Inferior parietal cortex (tissue), 1 donor: ENCODE data around the gene OAS3.
"Not testable (repeated sequence)": the region's sequence is repeated elsewhere in the genome, so short reads cannot be mapped to it uniquely, and the experiment has no call there.

Source experiments
- DNase-seq: peaks from one replicate; pipeline ENCODE4 v3.0.0-alpha.2; 2016; ENCODE audit errors: extremely low spot score

OAS3 gene

DNA sequence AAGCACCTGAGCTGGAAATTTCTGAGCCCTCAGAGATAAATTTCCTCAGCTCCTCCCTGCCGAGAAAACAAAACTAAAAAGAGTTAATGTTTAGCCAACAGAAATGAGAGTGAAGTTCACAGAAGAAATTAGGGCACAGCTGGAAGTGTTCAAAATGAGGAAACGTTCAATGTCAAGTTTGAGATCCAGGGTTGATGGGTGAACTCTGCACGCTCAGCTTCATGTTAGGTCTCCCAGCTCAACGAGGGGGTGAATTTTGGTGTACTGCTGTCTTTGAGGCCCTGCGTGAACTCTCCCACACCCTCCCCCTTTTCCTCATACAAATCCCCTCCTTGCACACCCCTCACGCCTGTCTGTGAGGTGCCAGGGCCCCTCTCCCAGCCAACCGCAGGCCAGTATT is 13.3 kb upstream of the OAS3 start:
- DNase-seq, result no peak

DNA sequence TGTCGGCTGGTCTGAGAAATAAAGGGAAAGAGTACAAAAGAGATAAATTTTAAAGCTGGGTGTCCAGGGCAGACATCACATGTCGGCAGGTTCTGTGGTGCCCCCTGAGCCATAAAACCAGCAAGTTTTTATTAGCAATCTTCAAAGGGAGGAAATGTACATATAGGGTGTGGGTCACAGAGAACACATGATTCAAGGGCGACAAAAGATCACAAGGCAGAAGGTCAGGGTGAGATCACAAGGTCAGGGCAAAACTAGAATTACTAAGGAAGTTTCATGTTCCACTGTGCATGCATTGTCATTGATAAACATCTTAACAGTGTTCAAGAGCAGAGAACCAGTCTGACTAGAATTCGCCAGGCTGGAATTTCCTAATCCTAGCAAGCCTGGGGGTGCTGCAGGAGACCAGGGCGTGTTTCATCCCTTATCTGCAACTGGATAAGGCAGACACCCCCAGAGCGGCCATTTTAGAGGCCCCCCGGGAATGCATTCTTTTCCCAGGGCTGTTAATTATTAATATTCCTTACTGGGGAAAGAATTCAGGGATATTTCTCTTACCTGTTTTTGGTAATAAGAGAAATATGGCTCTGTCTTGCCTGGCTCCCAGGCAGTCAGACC is 11.7 kb upstream of the OAS3 start:
- DNase-seq, result not testable (repeated sequence)

- DNase-seq, result no peak
Measured at GRCh38 chr12:112927475-112927874, 10.8 kb upstream of the OAS3 start.

- no peak for DNase-seq
Measured at GRCh38 chr12:112927925-112928324, 10.3 kb upstream of the OAS3 start.

DNA sequence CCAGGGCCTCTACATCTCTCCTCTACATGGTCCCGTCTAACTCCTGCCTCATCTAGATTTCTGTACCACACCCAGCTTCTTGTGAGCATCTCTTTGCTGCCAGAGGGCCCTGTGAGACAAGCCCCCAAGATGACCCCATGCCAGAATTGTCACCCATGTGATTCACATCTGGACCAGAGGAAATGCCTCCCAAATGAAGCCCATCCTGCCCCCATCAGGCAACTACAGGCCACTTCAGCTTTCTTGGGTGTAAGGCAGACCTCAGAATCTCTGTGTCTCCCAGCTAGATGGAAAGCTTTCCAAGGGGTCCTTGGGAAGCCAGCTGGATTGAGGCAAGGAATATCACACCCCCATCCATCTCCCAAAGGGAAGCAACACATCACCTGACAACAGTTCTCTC is 9.3 kb upstream of the OAS3 start:
- no peak for DNase-seq

DNA sequence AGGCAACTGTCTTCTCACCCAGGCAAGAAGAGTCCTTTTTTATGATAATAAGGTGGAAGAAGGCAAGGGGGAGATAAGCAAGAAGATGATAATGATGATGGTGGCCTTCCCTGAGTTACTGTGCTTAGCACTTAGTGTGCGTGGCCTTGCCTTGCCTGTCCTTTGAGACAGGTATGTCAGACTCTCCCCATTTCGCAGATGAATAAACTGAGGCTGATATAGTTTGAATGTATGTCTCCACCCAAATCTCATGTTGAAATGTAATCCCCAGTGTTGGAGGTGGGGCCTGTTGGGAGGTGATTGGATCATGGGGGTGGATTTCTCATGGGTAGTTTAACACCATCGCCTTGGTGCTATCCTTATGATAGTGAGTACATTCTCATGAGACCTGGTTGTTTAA is 8.6 kb upstream of the OAS3 start:
- no peak for DNase-seq

DNA sequence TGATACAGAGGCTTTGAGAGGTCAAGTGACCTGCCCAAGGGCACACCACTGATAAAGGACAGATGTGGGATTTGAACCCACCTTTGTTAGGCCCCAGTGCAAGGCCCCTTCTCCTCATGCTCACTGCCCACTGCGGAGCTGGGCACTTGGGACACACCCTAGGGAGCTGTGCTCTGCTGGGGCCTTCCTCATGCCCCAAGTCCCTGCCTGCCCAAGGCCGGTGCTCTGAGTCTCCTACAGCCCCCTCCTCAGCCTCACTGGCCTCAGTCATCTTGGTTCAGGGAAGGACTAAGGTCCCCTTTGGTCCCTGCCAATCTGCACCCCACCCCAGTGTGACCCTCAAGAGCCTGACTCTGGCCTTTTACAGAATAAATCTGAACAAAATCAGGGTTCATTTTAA is 7.9 kb upstream of the OAS3 start:
- no peak for DNase-seq

DNA sequence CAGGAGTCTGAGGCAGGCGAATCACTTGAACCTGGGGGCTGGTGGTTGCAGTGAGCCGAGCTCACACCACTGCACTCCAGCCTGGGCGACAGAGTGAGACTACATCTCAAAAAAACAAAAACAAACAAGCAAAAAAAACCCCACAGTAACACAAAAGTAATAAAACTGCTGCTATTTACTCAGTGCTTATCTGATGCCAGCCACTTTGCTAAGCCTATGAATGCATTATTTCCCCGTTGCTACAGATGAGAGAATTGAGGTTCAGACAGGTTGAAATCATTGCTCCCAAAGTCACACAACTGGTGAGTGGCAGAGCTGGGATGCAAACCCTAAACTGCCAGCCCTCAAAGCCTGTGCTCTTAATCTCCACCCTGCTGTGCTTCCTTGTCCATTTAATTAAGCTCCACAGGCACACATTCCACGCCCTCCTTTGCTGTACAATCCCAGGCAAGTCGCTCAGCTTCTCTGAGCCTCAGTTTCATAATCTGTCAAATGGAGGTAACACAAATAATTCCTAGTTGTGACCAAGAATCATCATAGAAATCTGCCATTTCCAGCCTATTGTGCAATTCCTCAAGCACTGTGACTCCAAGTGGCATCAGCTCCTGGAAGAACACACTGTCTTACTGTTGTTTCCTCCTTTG is 5.7 kb upstream of the OAS3 start:
- no peak for DNase-seq

DNA sequence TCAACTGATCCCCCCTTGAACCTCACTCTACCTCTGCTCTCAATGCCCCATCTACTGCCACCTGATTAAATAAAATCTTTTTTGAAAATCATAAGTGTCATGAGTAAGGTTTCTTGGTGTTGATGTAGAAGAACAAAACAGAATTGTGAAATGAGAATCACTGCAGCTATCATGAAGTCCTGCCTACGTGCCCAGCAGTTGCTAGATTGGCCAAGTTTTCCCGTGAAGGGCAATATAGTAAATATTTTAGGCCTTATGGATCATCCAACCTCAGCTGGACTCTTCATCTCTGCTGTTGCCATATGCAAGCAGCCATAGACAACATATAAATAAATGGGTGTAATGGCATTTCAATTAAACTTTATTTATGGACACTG is 5.2 kb upstream of the OAS3 start:
- no peak for DNase-seq

DNA sequence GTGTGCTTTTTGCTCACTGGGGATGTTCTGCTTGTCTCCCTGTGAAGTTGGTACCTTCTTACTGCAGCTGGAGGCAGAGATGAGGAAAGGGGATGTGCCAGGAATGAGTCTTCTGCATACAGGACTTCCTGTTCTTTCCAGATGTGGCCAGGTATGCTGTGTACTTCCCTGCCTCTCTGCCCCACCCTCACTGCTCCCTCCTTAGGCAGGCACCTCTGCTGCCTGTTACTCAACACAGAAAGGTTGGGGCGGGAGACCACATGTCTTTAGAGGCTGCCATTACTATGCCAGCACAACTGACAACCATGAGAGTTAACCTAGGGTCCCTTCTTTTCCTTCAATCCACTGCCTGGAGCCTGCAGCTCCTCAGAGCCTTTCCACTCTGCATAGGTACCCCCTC is 2.0 kb upstream of the OAS3 start:
- DNase-seq, result no peak

DNA sequence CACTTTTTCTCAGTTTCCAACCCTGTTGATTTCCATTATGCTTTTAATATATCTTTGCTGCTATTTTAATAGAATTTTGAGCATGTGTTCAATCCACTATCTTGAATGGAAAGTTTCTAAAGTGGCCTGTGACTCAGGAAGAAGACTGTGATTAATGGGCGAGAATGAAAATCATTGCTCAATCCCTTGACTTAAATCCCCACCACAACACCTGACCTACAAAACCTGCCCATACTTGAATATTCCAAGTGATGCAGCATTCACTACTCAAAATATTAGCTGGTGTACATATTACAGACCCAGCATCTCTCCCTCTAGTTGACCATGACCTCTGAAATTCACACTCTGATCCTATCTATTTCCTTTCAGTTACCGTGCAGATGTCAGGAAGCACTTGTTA is 1.3 kb upstream of the OAS3 start:
- DNase-seq, result no peak

DNA sequence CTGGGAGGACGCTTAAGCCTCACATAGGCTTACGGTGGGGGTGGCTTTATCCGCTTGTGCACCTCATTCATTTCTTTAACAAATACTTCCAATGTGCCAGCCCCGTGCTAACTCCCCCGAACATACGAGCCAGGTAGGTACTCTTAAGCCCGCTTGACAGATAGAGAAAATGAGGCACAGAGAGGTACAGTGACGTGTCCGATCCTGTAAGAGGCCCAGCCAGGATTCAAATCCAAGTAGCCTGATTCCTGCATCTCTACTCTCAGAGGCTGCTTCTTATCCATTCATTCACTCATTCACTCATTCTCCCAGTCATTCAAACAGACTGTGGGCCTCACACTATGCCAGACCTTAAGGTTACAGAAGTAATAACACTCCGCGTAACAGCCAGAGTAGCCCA is 477 bp downstream of the OAS3 start:
- DNase-seq, result no peak

GRCh38 chr12:112939761-112940381 is 1.6 kb downstream of the OAS3 start:
- DNase-seq, result no peak

- DNase-seq, result no peak
Measured at GRCh38 chr12:112941528-112942335, 3.5 kb downstream of the OAS3 start.

- DNase-seq, result no peak
Measured at GRCh38 chr12:112942572-112942971, 4.3 kb downstream of the OAS3 start.

DNA sequence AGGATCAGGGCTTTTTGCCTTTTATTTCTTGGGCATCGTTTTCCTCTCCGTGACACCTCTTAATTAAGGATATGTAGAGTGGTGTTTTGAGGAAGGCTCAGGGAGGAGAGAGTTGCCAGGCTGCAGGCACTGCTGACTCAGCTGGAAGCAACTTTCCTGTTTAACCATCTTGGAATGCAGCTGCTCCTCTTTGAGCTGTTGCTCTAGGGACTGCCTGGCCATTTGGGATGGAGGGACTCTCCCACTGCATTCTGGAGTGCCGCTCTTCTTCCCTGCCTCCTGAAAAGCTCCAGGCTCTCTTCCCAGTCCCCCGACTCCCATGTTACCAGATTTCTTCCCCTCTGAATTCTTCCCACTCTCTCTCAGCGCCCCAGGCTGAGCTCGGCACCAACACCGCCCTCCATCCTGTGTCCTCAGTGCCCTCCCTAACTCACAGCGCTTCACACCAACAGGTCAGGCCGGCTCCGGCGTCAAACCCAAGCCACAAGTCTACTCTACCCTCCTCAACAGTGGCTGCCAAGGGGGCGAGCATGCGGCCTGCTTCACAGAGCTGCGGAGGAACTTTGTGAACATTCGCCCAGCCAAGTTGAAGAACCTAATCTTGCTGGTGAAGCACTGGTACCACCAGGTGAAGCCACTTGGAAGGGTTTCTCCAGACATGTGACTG is 5.9 kb downstream of the OAS3 start:
- DNase-seq, result no peak

DNA sequence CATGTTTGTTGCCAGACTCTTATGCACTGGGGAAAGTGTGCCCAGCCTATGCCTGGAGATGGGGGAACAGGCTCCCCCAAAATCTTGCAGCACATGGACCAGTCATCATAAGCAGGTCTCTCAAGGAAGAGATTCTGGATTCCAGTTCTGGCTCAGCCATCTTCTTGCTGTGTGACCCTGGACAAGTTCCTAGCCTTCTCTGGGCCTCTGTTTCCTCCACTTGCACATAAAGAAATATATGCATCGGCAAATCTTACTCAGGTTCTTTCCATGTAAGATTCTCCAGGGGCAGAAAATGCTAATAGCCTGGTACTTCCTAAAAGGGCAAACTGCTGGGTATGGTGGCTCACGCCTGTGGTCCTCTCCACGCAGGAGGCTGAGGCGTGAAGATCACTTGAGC is 7.2 kb downstream of the OAS3 start:
- no peak for DNase-seq

GRCh38 chr12:112946236-112947000 is 8.1 kb downstream of the OAS3 start:
- DNase-seq, result no peak

DNA sequence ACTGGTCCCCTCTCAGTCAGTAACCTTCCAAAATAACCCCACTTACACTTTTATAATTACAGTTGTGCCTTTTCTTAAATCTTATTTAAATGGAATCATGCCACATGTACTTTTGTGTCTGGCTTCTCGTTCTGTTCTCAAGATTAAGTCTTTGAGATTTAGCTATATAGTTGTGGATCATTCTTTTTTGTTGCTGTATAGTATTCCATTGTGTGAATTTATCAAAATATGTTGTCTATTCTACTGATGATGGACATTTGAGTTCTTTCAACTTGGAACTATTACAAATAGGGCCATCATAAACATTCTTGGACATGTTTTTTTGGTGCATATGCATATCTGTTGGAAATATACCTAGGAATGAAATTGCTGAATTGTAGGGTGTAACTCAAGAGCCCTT is 9.0 kb downstream of the OAS3 start:
- DNase-seq, result no peak

GRCh38 chr12:112947761-112948160 is 9.5 kb downstream of the OAS3 start:
- DNase-seq, result no peak

DNA sequence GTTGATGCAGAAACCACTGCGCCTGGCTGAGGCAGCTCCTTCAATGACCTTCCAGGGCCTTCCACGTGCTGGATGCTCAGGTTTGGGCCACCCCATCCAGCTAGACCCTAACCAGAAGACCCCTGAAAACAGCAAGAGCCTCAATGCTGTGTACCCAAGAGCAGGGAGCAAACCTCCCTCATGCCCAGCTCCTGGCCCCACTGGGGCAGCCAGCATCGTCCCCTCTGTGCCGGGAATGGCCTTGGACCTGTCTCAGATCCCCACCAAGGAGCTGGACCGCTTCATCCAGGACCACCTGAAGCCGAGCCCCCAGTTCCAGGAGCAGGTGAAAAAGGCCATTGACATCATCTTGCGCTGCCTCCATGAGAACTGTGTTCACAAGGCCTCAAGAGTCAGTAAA is 10.5 kb downstream of the OAS3 start:
- no peak for DNase-seq
